Activated CD4-positive, alpha-beta T cell treated with anti-CD3 and anti-CD28 coated beads, Interleukin-2, amount 50 U/mL, for 16 hours (primary cell): Measurements from ENCODE around the gene MYL6.
A peak's percentile ranks its signal among the peaks of the same experiment; 100 is the strongest.

Source experiments
- DNase-seq: peaks from one replicate; pipeline ENCODE4 v3.0.0-alpha.2; 2020

Gene MYL6

GRCh38 chr12:56158926-56159461 lies 835 bp downstream of the MYL6 start:
- DNase-seq = peak; percentile 45

- DNase-seq = no peak
Measured at GRCh38 chr12:56159482-56160192, 1.5 kb downstream of the MYL6 start.

DNA sequence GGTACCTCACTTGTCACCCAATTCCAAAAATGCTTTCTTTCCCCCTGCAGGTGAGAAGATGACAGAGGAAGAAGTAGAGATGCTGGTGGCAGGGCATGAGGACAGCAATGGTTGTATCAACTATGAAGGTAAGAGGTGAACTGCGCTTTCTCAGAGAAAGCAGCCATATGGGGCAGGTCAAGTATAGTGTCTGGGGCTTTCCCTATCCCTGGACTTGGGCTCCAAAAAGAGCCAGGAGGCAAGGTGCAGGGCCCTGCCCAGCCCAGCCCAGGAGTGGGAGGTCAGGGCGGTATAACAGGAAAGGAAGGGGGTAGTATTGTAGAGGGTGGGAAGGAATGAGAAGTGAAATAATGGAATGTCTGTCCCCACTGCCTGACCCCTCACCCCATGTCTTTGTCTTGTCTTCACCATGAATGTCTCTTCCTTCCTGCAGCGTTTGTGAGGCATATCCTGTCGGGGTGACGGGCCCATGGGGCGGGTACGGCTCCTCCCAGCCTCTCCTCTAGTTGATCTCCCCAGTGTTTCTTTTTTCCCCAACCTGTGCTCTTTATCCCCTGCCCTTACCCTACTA lies 2.1 kb downstream of the MYL6 start:
- peak; percentile 75 for DNase-seq

DNA sequence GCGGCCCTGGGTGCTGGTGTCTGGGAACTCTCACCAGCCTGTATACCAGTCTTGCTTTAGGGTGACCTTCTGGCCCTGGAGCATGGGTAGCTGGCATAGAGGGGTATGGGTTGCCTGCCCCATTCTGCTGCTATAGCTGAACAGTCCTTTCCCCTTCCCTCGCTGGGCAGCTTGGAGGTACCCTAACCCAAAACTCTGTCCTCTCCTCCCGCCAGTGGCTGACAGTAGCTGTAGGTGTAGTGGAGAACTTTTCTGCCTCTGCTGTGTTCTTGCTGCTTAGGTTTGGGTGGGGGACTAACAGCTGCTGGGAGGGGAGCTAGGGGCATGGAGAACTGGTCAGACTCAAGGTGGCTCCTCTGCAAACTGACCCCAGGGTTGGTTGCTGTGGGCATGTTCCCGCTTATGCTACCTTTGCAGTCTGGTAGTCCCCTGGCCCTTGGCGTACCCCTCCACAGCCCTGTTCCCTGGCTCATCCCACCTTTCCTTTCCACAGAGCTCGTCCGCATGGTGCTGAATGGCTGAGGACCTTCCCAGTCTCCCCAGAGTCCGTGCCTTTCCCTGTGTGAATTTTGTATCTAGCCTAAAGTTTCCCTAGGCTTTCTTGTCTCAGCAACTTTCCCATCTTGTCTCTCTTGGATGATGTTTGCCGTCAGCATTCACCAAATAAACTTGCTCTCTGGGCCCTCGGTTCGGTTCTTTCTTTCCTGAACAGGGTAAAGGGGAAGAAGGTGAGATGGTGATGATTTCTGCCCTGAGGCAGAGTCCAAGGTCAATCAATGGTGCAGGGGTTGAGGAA lies 2.9 kb downstream of the MYL6 start:
- DNase-seq = no peak

DNA sequence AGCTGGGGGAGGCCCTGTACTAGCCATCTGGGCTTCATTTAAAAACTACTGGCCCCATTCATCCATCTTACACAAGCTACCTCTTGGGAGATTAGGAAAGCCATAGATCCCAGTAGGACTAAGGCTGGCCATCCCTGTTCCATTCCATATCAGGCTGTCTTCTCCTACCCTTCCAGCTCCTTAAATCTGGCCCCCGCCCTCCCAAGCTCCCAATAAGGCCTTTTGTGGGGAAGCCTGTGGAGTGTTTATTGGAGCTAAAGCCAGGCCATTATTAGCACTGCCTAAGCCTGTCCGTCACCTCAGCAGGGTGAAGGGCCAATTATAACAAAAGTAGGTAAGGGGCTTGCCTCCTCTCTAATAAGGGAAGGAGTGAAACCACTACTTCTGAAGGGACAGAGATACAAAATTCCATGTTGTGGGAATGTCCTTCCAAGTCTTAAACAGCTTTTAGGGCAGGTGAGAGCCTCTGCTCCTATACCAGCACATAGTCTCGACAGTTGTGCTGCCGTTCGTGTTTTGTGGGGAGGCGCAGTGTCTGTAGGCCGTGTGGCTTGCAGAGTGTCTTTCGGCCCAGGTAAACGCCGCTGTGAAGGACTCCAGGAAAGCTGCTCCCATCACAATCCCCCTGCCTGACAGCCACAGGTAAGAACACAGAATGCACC lies 3.7 kb downstream of the MYL6 start:
- no peak for DNase-seq

- DNase-seq = no peak
Measured at GRCh38 chr12:56162468-56163290, 4.5 kb downstream of the MYL6 start.

- no peak for DNase-seq
Measured at GRCh38 chr12:56163533-56164344, 5.6 kb downstream of the MYL6 start.

GRCh38 chr12:56164345-56164729 lies 6.2 kb downstream of the MYL6 start:
- no peak for DNase-seq

GRCh38 chr12:56165369-56165768 lies 7.2 kb downstream of the MYL6 start:
- DNase-seq = no peak

DNA sequence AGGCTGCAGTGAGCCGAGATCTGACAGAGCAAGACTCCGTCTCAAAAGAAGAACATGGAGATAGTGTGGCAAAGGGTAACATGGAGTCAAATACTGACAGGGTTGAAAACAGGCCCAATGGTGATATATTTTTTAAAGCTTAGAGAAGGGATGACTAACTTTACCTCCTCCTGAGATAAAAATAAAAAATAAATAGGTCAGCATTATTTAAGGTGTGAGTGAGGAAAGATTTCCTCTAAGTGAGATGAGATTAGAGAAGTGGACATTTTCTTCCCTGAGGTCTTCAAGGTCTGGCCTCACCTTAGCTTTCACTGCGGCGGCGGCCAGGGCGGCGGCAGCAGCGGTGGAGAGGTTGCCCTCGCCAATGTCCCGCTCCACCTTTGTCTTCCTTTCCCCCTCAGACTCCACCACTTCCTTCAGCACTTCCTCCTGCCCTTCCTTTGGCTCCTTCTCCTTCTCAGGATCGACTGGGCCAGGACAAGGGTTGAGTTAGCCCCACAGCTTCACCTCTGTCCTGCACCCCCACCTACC lies 11.1 kb downstream of the MYL6 start:
- DNase-seq = no peak

DNA sequence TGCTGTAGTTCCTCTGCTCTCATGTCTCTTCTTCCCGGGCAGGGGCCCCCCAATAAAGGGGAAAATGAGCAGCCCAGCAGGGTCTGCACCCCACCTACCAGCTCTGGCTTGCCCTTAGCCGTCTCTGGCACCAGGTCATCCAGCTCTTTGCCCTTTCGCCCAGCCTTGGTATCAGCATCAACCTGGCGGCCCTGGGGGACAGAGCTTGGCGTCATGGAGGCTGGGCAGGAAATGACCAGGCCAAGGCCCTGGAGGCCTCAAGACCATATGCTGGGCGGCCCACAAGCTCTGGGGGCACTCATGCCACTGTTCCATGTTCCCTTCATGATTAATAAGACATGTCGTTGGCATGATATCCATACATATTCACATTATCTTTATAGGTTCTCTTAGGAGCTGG lies 14.7 kb downstream of the MYL6 start:
- DNase-seq = no peak

DNA sequence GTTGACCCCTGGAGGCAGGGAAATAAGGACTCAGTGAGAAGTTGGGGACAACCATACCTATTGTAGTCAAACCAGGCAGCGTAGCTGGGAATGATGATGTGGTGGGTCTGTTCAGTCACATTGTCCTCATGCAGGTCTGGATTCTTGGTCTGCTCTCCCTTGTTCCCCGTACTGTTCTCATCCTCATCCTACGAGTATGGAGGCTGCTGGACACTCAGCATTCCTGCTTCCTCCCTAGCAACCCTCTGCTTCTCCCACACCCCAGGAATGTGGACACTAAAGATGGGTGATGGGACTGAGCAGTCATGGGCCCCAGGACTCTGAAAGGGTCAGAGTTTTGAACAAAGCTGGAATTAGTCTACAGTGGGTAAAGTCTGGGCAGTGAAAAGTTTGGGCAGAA lies 20.2 kb downstream of the MYL6 start:
- no peak for DNase-seq

DNA sequence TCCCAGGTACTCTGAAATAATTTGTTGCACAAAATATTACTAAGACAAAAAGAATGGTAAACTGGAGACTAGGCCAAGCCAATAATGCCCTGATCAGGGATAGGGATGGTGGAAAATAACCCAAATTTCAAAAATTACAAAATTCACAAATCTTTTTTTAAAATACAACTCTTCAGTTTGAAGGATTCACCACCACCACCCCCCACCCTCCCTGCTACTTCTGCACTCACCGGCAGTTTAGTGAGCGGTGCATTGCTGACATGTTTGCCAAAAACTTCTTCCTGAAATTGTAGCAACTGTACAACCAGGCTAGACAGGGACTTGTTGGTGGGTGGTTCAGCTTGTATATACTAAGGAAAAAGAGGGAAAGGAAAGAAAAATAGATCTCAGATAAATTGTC lies 28.8 kb downstream of the MYL6 start:
- DNase-seq = no peak

GRCh38 chr12:56188131-56188777 lies 30.1 kb downstream of the MYL6 start:
- DNase-seq = peak; percentile 16

DNA sequence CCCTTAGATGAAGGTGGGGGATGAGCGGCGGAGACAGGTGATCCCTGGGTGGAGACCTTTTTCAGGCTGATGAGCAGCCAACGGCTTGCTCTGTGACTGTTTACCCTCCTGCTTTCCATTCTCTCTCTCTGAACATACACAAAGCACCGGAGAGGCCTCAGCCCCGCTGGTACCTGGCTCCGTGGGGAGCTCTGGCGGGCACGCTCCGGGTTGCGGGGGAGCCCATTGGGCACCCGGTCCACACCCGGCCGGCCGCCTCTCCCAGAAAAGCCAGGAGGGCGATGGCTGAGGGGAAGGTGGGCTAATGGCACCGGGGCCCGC lies 30.6 kb downstream of the MYL6 start:
- DNase-seq = peak; percentile 11

DNA sequence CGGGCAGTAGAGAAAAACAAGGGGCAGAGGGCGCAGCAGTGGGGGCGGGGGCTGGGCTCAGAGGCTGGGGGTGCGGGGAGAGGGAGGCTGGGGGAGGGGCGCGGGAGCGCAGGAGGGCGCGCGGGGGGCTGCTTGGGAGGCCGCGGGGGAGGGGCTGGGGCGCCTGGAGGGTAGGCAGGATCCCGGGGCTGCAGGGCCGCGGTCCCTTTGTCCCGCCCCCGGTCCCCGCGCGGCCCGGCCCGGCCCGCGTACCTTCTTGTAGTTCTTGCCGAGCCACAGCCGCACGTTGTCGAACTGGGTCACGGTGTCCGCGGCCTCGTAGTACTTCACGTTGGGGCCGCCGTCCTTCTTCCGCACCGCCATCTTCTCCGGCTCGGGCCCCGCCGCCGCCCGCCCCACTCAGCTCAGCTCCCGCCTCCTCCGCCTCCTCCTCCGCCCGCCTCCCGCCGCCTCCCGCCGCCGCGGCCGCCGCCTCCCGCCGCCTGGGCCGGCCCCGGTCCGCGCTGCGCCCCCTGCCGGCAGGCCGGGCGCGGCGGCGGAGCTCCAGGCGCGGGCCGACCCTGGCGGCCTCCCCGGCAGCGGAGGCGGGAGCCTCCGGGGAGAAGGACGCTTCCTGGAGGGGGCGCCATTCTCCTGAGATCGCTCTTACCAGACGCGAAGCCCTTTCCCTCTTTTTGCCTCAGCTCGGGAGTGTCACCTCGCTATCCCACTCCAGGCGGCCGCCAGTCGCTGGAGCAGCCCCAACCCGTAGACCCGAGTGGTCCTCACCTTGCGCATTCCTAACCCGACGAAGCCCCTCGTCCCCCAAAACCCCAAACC lies 31.1 kb downstream of the MYL6 start, which contains the start of gene SMARCC2:
TSS of gene SMARCC2 (minus strand) at position 385 of the 819 bp plus-strand sequence. CDS start at position 363, 22 bp downstream.
- peak; percentile 87 for DNase-seq

DNA sequence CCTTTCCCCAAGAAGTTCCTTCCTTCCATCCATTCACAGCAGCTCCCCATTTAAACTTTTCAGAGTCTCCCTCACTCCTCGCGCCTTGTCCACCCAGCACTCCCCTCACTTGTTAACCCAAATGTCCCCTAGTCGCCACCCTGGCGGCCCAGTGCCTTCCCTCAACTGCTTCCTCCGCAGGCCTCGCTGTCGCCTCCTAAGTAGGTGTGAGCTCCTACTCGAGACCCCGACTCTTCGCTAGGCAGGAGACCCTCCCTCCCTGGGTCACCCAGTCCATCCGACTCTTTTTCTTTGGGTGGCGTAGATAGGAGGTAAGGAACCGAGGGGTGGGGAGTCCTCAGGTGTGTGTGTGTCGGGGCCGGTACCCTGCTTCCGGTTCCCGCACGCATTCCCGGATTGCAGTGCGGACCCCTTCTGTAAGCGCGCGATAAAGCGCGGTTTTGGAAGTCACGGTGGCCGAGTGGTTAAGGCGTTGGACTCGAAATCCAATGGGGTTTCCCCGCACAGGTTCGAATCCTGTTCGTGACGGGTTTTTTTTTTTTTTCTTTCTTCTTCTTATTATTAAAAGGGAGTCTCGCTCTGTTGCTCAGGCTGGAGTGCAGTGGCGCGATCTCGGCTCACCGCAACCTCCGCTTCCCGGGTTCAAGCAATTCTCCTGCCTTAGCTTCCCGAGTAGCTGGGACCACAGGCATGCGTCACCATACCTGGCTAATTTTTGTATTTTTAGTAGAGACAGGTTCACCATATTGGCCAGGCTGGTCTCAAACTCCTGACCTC lies 31.9 kb downstream of the MYL6 start:
- DNase-seq = peak; percentile 94

- DNase-seq = no peak
Measured at GRCh38 chr12:56190695-56191155, 32.6 kb downstream of the MYL6 start.

- no peak for DNase-seq
Measured at GRCh38 chr12:56192582-56192981, 34.4 kb downstream of the MYL6 start.
